HG03439 (cell line): ENCODE data around the gene PTPRN2.
"Not testable (repeated sequence)": the region's sequence is repeated elsewhere in the genome, so short reads cannot be mapped to it uniquely, and the experiment has no call there.

ENCODE experiments used
- ATAC-seq: cut with Tn5 transposase; IDR thresholded peaks from one replicate; pipeline ENCODE4 v1.9.1; 2021; ENCODE audit warnings: mild to moderate bottlenecking, moderate library complexity; ENCODE audit not compliant: unreplicated experiment

PTPRN2 gene

DNA sequence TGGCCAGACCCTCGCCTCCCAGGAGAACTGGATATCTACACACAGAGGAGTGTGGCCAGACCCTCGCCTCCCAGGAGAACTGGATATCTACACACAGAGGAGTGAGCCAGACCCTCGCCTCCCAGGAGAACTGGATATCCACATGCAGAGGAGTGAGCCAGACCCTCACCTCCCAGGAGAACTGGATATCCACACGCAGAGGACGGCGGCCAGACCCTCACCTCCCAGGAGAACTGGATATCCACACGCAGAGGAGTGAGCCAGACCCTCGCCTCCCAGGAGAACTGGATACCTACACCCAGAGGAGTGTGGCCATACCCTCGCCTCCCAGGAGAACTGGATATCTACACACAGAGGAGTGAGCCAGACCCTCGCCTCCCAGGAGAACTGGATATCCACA is 862.3 kb downstream of the PTPRN2 start:
- ATAC-seq, result not testable (repeated sequence)

DNA sequence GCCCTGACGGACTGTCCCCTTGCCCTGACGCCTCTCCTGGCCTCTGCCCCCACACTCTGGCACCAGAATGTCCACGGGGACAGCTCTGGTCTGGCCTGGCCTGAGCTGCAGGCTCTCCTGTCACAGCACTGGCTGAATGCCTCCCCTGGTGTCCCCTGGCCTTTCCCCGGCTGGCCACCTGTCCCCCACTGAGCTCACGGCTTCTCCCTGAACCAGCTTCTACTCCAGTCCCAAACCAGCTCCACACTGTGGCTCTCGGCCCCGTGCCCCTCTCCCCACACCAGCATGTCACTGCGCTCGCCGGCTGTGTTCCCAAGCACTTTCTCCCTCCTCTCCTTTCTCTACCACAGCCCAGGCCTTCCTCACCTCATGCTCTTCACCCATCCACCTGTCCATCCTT is 864.4 kb downstream of the PTPRN2 start:
- ATAC-seq, result no peak

DNA sequence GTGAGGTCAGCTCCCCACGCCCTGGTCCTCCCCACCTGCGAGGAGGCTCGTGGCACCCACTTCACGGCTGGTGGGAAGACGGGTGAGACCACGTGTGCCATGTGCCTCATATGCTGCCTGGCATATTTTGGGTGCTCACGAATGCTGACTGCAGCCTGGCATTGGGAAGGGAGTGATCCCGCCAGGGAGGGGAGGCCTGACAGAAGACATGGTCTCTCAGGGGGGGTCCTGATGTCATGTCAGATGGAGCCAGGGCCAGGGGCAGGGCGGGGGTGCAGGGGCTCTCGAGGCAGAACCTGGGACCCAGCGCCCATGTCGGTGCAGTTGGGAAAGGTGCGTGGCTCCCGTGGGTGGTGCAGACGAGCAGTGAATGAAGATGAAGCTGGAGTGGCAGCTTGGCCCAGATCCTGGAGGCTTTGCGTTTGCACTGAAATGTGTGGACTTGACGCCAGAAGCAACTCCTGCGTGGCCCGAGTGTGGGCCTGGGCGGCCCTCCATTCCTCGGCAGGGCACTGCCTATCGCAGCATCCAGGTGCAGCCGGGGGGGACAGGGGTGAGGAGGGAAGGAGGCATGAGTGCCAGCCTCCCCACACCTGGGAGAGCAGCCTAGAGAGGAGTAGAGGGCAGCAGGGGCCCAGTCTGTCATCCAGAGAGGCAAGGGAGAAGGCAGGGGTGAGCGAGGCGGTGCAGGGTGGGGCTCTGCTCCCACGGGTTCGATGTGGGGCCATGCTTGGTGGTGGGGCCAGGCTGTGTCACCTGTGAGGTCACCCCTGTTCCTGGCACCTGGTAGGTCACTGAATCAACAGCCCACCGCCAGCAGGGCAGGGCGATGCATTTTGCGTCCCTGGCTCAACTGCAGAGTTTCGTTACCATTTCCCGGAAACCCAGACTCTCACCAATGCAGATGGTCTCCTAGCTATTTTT is 865.2 kb downstream of the PTPRN2 start:
- no peak for ATAC-seq

DNA sequence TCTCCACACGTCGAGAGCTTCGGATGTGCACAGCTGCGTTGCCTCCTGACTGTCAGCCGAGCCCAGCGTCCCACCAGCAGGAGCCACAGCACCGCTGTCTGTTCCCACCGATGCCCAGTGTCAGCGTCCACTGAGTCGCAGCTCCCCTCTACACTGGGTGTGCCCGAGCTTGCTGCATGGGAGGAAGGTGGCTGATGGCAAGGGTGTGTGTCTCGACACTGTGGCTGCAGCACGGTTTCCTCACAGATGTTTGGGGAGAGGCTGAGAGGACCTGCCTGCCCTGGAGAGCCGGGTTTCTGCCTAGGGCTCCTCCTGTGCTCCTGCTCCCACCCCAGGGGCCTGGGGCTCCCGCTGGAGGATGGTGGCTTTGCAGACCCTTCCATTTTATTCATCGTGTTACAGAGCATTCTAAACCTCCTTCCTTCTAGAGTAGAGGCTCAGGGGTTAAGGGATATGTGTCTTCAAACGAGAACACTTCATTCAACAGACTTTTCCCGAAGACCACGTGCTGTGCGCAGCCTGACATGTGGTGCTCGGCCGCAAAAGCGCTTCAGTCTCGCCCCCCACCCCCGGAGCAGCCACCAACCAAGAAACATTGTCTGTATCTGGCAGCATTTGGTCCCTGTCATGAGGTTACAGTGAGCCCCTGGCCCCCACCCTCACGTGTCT is 866.0 kb downstream of the PTPRN2 start:
- ATAC-seq, result no peak

DNA sequence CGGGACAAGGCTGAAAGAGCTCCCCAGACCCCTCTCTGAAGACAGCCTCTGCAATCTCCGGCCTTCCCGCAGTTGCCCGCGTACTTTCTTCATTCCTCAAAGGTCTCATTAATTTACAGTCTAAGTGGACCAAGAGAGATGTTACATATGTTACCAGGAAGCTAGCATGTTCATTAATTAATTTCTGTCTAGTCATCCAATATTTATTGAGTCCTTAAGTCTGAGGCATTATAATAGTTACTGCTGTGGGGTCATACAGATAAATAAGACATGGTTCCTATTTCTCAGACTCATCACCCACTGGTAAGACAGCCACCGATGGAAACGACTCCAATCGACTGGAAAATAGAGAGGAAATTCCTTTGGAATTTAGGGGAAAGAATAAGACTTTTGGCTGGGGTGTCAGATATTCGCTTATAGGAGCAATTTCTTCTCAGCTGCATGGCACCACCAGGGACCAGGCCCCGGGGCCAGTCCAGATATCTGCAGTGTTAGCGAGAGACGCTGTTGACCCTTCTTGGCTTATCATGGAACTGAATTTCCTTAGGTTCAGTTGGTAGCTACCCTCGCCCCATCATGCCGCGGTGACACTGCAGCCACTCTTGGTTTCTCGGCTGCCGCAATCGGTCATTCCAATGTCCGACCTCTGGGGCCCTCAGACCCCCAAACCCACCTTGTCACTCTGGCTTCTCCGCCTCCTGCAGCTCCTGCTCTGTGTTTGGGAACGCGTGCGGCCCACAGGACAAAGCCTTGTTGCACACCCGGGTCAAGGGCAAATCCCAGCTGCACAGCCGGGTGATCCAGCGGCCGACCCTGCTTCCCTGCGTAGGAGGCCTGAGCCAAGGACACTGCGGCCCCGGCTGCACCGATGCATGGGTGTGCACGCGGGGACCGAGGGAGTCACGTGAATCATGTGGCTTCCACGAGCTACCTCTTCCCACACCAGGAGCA is 867.6 kb downstream of the PTPRN2 start:
- ATAC-seq, result no peak

DNA sequence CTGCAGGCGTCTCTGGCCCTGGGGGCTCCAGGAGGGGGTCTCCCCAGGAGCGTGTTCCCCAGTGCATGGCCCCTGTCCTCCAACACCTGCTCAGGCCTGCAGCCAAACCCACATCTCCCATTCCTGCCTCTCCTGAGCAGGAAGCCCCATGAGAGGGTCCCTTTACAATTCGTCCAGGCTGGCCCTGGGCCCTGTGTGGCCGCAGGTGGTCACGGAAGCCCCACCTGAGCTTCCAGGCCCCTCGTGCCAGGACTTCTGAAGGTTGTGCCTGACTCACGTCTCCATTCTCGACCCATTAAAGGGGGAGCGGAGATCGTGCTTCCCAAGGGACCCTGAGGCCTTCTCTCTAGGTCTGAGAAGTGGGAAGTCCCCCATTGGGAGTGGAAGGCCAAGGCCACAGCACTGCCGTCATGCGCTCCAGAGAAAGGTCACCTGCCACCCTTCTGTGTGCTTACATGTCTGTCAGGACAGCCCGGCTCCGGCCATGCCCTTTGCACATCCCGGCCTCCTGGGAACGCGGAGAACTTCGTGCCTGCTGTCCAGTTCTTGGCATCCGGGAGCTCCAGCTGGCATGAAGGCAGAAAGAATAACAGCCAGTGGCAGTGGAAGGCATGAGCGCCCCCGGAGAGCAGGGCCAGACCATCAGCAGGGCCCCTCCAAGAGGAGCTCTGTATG is 868.5 kb downstream of the PTPRN2 start:
- ATAC-seq, result no peak

DNA sequence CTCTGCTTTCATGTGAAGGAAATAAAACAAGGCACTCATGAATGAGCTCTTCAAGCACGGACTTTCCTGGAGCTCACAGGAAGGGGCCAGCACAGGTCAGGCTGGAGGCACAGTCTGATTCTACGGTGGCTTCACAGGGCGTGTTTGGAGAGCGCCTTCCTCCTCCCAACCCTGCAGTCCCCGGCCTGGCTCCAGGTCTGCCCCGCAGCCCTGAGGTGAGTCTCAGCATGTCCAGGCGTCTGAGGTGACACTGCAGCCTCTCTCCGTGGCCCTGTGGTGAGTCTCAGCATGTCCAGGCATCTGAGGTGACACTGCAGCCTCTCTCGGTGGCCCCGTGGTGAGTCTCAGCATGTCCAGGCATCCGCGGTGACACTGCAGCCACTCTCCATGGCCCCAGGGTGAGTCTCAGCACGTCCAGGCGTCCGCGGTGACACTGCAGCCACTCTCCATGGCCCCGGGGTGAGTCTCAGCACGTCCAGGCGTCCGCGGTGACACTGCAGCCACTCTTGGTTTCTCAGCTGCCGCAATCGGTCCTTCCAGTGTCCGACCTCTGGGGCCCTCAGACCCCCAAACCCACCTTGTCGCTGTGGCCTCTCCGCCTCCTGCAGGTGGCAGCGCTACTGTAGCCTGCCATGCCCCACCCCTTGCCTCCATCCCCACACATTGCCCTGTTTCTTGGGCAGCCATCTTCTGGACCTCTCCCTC is 869.2 kb downstream of the PTPRN2 start:
- ATAC-seq, result no peak

DNA sequence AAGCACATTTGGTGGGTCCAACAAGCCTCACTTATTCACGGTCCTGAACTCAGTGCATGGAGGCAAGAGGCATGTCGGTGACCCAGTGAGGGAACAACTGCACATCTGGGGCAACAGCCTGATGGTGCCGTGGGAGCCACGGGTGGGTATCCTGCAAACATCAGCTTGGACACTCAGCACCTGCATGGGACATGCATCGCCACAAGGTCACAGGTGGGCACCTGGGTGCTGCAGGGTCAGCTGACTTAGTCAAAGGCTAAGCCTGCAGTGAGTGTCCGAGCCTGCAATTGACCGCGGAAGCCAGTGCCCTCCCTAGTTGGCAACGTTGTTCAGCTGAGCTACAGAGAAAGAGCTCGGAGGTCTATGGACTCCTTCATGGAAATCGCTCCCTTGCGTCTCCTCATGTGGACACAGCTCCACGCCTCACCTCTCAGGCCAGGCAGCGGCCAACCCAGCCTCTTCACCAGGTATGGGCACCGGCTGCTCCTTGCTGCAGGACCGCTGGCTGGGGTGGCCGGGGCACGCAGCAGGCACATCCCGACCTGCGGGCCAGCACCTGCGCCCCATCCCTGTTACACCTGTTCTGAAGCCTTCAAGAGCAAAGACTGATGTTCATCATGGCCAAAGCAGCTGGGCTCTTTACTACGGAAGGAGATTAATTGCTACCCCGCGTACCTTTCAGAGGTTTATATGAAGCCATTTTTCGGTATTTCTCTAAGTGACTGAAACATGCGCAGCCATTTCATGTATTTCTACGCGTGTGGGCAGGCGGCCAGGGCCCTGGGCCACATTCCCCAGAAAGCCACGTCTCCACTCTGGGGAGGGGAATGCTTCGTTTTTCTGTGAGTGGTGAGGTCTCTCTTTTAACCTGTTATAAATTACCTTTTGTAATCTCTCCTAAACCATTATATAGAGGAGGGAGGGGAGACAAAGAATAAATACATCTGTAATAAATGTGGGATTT is 870.1 kb downstream of the PTPRN2 start:
- no peak for ATAC-seq

DNA sequence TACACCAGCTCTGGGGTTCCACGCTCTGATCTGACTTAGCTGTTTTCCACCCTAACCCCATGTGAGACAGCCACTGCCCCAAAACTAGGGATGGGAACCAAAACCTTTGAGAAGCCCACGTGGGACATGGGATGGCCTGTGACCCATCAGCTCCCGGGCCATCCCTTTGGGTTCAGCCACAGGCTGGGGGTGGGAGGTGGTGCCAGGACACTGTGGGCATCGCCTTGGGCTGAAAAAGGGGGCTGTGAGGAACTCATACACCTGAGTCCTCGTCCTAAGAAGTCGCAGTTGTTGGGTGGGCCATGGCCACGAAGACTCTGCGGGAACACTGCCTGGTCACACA is 871.7 kb downstream of the PTPRN2 start:
- ATAC-seq, result no peak

DNA sequence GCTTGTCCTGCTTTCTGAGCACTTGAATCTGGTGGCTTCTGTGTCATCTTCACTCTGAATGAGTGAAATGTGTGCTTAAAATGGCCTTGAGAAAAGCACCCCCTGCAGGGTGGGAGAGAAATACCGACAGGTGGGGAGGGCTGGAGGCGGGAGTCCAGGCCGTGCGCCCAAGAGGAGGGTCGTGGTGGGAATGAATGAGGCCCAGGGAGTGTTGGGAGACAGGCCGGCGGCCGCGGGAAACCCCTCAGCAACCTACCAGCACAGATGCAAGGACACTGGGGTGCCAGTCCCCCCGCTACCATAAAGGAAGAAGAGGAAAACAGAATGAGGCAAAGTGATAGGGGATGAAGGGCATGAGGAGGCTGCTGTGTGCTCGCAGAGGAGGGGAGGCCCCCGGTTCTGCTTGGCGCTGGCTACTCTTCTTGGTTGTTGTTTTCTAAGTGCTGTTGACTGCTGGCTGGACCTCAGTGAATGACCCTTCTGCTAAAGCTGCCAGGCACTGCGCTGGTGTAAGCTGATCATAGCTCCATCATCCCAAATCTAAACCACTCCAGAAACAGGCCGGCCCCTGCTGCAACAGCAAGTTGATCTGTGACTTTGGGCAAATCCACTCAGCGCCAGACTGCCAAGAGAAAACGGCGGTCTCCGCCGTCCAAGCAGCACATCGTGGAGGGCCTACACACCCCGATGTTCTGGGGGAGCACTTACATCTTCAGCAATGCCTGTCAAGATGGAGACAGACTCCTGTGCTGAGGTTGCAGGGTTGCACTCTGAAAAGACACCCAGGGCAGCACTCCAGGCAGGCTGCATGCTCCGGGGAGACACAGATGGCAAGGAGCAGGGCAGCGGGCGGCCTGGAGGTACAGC is 872.3 kb downstream of the PTPRN2 start:
- no peak for ATAC-seq

DNA sequence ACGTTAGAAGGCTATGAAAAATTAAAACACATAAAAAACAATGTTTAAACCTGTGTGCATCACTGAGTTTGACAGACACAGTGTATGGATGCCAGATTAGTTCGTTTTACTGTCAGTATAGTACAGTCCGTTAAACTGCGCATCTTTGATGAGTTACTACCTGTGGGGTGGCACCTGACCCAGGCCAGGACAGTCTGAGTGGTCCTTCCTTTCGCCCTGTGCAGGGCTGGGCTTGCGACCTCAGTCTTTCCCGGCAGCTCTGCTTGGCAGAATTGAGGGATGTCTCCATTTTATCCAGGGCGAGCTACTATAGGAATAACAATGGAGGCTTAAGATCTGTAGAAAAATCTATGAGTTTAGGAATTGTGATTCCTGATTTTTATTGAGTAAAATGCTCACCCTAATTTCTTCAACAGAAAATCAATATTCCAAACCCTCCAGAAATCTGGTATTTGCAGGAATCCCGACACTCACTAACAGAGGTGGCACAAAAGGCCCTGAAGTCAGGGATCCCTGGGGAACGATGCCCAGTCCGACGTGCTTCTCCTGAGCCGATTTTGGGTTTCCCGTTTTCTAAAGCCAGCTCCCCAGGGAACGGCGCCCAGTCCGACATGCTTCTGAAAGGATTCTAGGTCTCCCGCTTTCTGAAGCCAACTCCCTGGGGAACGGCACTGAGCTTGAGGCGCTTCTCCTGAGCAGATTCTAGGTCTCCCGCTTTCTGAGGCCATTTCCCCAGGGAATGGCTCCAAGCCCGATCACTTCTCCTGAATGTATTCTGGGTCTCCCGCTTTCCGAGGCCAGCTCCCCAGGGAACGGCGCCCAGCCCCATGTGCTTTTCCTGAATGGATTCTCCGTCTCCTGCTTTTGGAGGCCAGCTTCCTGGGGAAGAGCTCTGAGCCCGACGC is 873.2 kb downstream of the PTPRN2 start:
- no peak for ATAC-seq

DNA sequence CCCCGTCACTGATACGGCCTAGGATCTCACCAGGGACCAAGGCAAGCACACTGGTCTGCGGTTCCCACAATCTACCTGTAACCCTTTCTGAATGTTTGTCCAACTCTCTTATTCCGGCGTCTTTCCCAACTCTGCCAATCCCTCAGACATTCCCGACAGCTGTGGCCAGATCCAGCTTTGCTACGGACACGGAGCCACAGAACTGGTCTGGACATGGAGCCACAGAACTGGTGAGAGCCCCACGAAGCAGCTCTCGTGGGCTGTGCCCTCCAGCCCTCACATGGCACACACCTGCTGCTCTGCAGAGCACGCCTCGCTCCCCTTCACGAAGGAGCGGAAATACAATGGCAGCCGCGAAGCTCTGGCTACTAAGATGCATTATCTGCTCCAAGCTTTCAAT is 874.0 kb downstream of the PTPRN2 start:
- no peak for ATAC-seq

DNA sequence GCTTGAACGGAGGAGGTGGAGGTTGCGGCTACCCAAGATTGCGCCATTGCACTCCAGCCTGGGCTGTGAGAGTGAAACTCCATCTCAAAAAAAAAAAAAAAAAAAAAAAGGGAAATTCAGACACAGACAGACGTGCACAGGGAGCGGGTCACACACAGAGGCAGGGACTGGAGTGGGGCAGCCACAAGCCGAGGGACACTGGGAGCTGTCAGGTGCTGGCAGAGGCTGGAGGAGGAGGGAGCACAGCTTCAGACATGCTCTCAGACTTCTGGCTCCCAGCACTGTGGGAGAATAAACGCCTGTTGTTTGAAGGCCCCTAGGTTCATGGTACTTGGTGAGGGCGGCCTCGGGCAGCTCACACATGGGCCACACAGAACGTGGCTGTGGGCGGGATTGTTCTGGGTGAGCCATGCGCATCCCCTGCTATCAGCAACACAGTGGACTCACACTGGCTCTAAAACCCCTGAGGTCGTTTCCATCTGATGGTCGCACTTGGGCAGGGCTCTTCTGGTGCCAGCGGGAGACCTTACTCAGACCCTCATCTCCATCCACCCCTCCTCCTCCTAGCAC is 874.9 kb downstream of the PTPRN2 start:
- no peak for ATAC-seq

DNA sequence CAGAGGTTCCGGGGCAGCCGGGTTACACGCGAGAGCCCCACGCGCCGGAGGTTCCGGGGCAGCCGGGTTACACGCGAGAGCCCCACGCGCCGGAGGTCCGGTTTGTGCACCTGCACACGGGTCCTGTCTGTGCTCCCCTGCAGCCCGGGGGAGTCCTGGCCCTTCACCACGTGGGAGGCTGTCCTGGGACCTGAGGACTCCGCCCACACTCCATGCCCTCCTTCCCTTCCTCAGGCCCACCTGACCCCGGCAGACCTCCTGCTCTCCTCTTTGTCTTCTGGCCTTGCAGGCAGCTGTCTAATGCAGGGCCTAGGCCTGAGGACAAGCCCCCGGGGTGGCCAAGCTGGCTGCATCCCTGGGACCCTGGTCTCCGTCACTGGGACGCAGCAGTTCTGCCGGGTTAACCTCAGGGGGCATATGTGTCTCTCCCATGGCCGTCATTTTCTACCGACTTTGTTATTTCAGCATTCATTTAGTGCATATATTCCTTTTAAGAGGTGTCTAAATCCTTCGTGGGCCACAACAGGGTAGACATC is 876.2 kb downstream of the PTPRN2 start:
- no peak for ATAC-seq

DNA sequence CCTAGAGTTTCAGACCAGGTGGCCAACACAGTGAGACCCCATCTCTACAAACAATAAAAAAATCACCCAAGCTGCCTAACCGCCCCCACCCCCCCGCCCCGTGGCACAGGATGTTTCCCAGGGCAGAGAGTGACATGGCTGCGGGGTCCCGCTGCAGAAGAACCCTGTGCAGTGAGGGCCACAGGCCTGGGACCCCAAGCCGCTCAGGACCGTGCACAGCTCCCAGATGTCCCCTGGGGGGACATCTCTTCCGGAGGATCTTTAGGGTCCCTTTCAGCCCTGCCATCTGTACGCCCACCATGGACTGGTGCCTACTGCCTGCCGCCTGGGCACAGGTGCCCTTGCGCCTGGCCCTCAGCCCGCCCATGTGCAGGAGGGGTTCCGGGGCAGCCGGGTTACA is 877.2 kb downstream of the PTPRN2 start:
- no peak for ATAC-seq

DNA sequence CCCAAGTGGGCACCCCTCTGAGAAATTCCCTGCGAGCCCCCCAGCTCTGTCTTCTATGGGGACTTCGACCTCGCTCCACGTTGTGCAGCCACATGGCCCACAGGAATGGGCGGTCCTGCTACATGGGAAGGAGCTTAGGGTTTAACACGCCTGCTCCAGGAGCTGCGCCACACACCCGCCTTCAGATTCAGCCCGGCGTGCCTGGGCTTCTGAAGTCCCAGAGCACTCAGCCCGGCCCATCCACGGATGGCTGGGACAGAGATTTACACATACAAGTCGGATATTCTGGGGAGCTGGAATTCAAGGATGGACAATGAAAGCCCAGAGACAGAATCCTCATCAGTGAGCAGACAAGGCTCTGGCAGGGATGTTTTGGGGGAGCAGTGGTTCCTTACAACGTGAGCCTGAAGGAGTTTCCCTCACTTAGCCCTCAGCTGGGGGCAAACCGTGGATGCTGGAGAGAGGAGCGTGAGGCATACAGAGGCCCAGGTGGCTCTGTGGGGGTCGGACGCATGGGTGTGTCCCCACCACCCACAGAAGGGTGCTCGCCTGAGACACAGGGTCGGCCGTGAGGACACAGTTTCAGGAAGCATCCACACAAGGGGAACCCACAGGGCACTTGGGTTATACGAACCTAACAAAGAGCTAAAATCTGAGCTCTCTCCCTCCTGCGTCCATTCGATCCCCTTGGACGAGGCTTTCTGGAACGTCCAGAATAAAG is 877.9 kb downstream of the PTPRN2 start:
- no peak for ATAC-seq
